ENCODE results near the gene PVALB. TPM values are rescaled to one million over a fixed set of nuclear protein-coding genes. Genes with fewer than 3 reads are reported as not detected.

The PVALB gene
- total RNA-seq, 4 donors from 2014 or later = not detected

DNA sequence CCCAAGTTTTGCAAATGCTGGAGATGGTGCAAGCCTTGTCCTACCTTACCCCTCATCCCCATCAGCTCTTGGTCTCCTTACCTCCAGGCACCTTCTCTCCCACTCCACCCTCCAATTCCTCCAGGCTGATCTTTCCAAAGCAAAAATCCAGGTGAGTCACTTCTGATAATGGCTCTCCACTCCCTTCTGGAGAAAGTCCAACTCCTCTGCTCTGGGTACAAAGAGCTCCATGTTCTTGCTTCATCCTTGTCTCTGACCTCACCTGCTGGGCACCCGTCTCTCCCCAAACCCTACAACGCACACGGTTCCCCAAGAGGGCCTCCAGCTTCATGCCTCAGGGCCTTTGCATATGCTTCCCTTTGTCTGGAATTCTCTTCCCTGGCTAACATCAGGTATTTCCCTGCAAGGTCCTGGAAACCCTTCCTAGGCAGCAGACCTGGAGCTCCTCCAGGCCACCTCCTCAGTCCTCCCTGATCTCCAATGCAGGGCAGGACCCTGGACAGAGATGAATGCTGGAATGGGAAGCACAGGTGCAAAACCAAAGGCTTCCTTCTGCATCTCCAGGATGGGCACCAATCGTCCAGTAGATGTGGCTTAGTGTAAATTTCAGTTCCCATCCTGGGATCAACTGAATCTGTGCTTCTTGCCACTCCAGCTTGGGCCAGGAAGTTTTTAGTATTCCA is 63.6 kb downstream of the PVALB start:
- 60% methylated on average over 4 of the region's 4 CpGs for WGBS
- no peak for DNase-seq (ENCODE audit: extremely low spot score)
- Histone ChIP-seq H3K36me3 (no peaks in the 10 kb centered on the region), H3K27me3 (peaks cover 0 to 49% (median 2%) of the 10 kb centered on the region in 4 donors), H3K27ac (replicated peaks in 1 of 4) (no peak overlapping the region), H3K4me3 (no peak overlapping the region), H3K4me1 (no peaks in the 10 kb centered on the region), H3K9me3 (no peaks in the 10 kb centered on the region)
- intact Hi-C loops (cut with DNase I) = no loop called here
- TF ChIP-seq, protein P1, sequence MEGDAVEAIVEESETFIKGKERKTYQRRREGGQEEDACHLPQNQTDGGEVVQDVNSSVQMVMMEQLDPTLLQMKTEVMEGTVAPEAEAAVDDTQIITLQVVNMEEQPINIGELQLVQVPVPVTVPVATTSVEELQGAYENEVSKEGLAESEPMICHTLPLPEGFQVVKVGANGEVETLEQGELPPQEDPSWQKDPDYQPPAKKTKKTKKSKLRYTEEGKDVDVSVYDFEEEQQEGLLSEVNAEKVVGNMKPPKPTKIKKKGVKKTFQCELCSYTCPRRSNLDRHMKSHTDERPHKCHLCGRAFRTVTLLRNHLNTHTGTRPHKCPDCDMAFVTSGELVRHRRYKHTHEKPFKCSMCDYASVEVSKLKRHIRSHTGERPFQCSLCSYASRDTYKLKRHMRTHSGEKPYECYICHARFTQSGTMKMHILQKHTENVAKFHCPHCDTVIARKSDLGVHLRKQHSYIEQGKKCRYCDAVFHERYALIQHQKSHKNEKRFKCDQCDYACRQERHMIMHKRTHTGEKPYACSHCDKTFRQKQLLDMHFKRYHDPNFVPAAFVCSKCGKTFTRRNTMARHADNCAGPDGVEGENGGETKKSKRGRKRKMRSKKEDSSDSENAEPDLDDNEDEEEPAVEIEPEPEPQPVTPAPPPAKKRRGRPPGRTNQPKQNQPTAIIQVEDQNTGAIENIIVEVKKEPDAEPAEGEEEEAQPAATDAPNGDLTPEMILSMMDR (IDR thresholded peaks at IDR 0.05) = no peak
- TF ChIP-seq POLR2A (IDR thresholded peaks at IDR 0.05; ENCODE audit: low read depth) (no peak), EP300 (IDR thresholded peaks at IDR 0.05) (no peak), POLR2AphosphoS5 (IDR thresholded peaks at IDR 0.05) (no peak)

Other genes starting within 250 kb of the PVALB start
- not detected for gene CACNG2, start 113.3 kb downstream of the PVALB start, total RNA-seq
- gene IFT27, start 40.9 kb downstream of the PVALB start, total RNA-seq = 10 to 100 TPM; 15.2 to 24.1 (median 17.0) TPM
- 10 to 100 TPM in 3 of 4 donors, 1 to 10 TPM in 1; 8.4 to 26.0 (median 14.2) TPM for gene NCF4, start 44.0 kb upstream of the PVALB start, total RNA-seq
- gene CSF2RB, start 96.6 kb upstream of the PVALB start, total RNA-seq = 10 to 100 TPM in 1 of 4 donors, 1 to 10 TPM in 3; 4.6 to 19.4 (median 6.2) TPM
- 10 to 100 TPM; 27.0 to 44.8 (median 38.6) TPM for gene TST, start 202.4 kb upstream of the PVALB start, total RNA-seq
- gene MPST, start 202.7 kb upstream of the PVALB start, total RNA-seq = 100 to 1,000 TPM; 124 to 205 (median 169) TPM
- 10 to 100 TPM; 17.9 to 35.8 (median 28.7) TPM for gene KCTD17, start 234.7 kb upstream of the PVALB start, total RNA-seq